ENCODE measurements around the gene HOXD12.

DNA sequence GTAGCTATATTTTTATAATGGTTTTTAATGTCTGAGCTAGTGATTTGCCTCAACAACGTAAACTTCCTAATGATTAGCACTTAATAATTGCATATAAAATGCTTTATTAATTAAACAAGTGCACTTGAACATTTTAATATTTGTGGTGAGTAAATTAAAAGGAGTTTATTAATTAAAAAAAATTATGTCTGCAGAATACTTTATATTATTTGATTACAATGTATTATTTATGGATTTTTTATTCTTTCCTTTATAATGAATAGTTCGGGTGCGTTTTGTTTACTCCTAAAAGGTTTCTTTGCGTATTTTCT lies 32.2 kb downstream of the HOXD12 start:
- TF ChIP-seq POLR2A (IDR thresholded peaks at IDR 0.05), result no peak
- TF ChIP-seq, protein P1, sequence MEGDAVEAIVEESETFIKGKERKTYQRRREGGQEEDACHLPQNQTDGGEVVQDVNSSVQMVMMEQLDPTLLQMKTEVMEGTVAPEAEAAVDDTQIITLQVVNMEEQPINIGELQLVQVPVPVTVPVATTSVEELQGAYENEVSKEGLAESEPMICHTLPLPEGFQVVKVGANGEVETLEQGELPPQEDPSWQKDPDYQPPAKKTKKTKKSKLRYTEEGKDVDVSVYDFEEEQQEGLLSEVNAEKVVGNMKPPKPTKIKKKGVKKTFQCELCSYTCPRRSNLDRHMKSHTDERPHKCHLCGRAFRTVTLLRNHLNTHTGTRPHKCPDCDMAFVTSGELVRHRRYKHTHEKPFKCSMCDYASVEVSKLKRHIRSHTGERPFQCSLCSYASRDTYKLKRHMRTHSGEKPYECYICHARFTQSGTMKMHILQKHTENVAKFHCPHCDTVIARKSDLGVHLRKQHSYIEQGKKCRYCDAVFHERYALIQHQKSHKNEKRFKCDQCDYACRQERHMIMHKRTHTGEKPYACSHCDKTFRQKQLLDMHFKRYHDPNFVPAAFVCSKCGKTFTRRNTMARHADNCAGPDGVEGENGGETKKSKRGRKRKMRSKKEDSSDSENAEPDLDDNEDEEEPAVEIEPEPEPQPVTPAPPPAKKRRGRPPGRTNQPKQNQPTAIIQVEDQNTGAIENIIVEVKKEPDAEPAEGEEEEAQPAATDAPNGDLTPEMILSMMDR (IDR thresholded peaks at IDR 0.05), result no peak
